ENCODE results near the gene KIF12.
"Not testable (repeated sequence)": the region's sequence is repeated elsewhere in the genome, so short reads cannot be mapped to it uniquely, and the experiment has no call there.

GRCh38 chr9:114128759-114129158 is 29.7 kb upstream of the KIF12 start:
- TF ChIP-seq CTCF (conservative IDR thresholded peaks at IDR 0.05 in 1 of 2, IDR thresholded peaks at IDR 0.05 in 1 of 2; ENCODE audit: low read depth in 1 of 2, low read length in 2 of 2); EZH2 (IDR thresholded peaks at IDR 0.05; ENCODE audit: low read length, missing control alignments): not testable (repeated sequence)

Data from fibroblast of lung (primary cell).